Kasumi-1 (cell line): ENCODE data around the gene RASSF10.
A peak's percentile ranks its signal among the peaks of the same experiment; 100 is the strongest.

Experiments
- DNase-seq, 2 experiments: peaks; one replicate each; lab custom pipeline; 2025; lab: John Stamatoyannopoulos, UW

The RASSF10 gene

DNA sequence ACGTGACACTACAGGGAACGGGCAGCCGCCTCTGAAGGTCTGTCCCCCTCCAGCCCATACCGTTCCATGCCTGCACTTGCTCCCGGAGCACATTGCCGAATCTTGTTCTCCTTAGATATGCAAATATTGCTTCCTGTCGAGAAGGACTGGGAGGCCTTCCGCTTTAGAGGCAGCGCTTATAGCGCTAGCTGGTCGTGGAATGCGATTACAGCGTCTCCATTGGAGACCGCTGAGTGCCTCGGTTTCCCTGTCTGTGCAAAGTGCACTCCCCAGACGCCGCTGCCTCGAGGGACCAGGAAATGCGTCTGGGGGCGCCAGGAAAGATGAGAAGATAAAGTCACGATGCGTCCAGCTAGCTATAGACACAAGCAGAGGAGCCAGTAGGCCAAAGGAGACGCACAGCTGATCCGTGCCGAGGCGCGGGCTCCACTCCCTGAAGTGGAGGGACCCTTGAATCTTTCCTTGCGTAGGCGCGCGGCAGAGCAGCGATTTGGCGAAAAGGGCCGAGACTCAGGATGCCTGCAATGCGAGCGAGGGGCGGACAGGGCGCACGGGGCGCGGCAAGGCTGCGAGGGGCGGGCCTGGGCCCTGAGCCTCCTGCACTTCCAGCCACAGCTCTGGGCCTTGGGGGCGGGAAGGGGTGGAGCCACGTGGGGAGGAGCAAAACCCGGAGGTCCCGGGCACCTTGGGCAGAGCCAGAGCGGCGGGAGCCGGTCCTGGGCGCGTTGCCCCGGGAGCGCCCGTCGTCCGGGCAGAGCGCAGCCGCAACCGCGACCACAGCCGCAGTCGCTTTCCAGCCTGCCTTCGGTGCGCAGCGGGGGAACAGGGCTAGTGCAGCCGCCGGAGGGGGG, at the start of gene RASSF10:
RASSF10 (plus strand) TSS at position 692 of the 851 bp plus-strand sequence. CDS start 261 bp downstream, outside the sequence.
- no peak for DNase-seq

DNA sequence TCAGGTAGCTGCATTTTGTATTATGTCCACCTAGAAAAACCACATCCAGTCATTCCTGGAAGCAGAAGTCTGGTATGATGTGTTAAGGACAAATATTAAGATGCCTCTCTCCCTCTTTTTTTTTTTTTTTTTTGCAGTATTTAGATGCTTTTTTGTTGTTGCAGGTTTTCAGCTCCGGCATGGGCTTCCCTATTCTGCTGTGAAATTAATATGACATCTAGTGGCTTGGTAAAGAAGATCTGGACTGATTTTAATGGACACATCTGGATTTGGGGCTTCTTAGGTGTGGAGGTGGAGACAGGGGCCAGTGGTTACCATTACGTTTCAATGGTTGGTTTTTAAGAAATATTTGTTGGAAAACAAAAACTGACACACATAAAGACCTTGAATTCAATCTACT, 47.5 kb upstream of the RASSF10 start:
- DNase-seq: no peak

DNA sequence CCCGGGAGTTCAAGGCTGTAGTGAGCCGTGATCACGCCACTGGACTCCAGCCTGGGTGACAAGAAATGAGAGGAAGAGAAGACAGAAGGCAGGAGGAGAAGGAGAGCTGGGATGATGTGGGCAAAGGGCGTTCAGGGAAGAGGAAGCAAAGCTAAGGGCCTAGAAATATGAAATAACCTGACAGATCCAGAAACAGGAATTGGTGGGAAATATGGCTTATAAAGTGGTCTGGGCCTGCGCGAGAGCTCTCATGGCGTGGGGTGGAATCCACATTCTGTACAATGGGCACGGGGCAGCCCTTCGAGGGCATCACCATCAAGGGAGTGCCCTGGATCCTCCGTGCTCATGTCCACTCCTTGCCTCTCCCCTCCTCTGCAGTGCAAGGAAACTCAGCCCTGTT, 46.8 kb upstream of the RASSF10 start:
- peak; percentile 59 to 68 for DNase-seq

DNA sequence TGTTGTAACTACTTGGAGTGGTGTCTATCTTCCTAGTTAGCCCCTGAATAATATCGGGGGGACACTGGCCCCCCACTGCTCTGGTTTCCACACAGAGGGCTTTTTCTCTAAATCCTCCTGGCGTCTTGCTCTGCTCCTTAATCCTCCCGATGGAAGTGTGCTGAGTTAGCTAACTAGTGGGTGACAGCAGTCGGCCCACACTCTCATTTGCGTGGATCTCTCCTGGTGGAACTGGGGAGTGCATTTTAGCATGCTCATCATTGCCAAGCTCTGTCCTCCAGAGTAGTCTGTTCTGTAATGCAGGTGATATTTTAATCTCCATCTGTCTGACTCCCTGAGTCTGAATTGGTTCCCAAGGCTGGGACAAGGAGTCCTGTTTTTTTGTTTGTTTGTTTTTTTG, 46.1 kb upstream of the RASSF10 start:
- DNase-seq: no peak

DNA sequence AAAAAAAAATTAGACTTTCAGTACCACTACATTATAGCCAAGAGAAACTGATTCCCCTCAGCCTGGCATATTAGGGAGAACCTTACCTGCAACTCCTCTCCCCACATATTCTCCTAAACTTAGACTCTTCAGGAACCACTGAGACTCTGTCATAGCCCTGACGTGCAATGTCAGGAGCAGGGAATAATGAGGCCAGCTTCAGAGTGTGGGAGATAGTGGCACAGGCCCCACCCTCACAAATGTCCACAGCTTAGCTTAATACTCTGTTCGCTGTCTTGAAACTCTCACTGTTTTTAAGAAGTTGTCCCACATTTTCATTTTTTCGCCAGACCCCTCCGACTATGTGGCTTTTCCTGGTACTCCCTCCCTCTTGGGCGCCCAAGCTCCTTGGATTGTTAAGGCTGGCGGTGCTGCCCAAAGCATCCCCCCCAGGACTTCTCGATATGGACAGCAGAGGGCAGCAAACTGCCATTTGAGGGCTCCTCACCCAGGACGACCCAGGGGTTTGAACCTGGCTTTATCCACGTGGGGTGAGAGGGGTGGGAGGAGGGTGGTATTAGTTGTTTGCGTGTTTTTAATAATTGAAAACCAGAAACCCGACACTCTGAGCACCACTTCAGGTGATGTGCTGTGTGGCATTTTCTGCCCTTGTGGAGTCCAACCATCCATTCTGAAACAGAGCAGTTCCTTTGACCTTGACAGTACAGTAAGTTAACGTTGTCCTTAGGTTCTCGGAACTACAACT, 45.2 kb upstream of the RASSF10 start:
- DNase-seq: peak; percentile 44 to 52

DNA sequence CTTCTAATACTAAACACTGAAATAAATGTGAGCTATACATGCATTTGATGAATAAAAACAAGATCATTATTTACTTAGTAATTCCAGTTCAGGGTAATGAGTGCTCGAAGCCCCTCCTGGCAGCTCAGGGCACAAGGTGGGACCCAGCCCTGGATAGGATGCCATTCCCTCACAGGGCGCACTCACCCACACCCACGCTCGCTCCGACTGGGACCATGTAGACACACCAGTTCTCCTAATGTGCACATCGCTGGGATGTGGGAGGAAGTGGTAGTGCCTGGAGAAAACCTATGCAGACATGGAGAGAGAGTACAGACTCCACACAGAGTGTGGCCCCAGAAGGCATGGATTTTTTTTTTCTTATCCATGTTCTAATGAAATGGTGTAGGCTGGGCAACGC, 44.5 kb upstream of the RASSF10 start:
- no peak for DNase-seq

DNA sequence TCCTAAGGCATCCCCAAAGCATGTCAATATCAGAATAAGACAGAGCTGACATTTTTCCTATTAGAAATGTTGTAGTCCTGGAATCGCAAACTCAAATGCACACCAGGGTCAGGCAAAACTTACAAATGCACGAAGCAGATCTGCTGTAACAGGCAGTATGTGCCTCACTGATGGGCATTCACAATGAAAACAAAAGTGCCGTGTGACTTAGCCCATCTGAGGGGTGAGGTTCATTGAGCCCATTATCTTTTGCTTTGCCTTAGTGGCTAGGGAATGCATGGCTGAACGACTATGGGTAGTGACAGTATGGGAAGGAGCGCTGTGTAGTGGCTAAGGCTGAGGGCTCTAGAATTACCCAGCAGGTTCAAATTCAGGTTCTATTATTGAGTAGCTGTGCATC, 43.1 kb upstream of the RASSF10 start:
- no peak for DNase-seq

DNA sequence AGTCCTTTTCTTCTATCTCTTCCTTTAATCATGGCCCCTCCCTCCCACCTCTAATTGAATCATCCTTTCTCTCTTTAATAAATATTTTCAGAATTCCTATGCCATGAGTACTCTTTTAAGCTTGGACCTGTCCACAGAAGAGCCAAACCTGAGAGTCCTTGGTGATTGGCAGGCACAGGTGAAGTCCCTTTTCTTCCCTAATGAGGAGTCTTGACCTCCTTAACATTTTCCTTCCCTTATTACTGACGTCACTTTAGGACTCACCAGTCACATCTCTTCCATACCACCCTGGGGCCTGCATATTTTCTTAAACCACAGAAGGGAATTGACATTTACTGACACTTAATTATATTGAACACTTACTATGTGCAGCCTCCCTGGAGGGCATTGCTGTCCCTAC, 41.0 kb upstream of the RASSF10 start:
- no peak for DNase-seq

DNA sequence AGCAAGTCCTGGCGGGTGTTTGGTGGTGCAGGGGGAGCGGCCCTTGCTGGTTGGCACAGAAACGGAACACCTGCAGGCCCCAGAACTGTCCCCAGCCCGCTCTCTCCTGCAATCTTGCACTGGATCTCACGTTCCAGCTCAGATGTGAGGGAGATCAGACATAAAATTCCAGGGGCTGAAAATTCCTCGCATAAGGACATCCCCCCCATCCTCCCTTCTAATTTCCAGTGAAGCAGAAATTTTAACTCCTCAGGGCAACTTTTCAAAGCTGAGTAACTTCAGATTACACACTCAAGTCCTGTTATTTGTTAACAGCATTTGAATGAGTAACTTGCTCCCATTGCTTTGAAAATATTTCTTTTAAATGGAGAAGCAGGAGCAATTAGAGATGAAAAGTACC, 40.3 kb upstream of the RASSF10 start:
- DNase-seq: no peak

DNA sequence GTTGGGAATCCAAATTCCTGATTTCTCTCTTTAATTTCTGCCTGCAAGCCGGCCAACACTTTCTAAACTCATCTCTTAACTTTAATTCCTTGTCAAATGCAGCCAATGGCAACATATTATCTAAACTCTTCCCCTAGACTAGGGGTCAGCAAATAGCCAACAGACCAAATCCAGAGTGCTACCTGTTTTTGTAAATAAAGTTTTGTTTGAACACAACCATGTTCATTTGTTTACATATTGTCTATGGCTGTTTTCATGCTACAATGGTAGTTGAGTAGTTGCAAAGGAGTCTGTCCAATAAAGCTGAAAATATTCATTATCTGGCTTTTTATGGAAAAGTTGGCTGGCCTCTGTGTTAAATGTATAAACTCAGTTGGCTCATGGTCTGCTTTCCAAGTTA, 37.2 kb upstream of the RASSF10 start:
- DNase-seq: no peak

DNA sequence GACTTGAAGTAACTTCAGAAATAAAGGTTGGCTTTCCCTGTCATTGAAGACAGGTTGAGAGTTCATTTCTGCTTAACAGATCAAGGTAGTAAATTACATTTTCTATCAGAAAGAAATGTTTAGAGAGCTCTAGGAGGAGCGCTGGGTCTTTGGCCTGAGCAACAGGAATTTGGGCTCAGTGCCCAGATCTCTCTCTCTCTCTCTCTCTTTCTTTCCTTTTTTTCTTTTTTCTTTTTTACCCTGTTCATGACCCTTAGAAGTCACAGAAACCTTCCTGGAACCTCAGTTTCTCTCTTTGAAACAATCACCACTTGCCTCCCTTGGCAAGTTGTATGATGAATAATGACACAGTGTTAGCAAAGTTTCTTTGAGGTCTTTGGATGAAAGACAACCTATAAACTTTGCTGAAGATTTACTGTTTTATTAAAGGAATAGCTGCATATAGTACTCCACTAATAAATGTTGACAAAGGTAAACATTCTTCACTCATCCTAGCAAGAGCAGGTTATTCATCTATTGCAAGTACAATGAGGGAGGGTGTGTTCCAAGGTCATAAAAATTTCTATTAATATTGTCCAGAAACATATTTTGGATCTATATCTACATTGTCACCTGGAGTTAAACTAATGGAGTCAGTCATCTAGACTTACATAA, 35.5 kb upstream of the RASSF10 start:
- DNase-seq: no peak

DNA sequence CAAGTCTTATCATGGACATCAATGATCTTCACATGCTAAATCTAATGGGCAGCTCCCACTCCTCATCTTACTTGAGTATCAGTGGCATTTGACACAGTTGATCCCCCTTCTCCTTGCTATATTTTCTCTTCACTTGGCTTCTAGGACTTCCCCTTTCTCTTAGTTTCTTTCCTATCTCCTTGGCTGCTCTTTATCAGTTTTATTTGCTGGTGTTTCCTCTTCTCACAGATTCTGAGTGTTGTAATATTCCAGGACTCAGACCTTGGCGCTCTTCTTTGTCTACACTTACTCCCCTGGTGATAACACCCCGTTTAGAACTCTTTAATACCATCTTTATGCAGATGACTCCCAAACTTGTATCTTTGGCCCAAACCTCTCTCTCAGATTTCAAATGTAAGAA, 33.9 kb upstream of the RASSF10 start:
- DNase-seq: peak; percentile 15 to 33

DNA sequence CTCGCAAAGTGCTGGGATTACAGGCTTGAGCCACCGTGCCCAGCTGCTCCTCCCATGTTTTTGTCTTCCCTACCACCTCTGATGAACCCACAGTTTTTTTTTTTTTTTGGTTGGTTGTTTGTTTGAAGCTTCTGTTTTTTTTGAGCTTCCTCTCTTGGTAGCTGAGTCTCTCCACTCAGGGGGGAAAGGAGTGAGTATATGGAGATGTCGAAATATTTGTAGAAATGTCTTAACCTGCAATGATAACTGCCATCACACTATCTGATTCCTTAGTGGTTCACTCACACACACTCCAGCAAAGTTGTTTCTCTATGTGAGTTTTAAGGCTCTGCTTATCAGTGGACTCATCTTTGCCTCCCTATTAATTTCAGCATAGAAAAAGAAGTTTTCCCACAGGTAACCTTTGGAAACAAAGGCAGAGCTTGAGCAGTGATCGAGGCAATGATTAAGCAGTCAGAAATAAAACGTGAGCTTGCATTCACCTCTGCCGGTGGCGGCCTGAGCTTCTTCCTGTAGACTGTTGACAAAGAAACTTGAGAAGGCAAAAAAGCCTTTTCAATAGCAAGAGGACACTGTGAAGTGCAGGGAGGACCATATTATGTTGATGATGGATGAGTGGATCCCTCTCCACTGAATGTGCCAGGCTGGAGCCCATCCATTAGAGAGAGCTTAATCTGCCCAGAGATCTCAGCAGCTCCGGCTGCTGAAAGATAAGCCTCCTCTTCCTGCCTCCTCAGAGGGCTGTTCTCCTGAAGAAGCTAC, 29.0 kb upstream of the RASSF10 start:
- no peak for DNase-seq

DNA sequence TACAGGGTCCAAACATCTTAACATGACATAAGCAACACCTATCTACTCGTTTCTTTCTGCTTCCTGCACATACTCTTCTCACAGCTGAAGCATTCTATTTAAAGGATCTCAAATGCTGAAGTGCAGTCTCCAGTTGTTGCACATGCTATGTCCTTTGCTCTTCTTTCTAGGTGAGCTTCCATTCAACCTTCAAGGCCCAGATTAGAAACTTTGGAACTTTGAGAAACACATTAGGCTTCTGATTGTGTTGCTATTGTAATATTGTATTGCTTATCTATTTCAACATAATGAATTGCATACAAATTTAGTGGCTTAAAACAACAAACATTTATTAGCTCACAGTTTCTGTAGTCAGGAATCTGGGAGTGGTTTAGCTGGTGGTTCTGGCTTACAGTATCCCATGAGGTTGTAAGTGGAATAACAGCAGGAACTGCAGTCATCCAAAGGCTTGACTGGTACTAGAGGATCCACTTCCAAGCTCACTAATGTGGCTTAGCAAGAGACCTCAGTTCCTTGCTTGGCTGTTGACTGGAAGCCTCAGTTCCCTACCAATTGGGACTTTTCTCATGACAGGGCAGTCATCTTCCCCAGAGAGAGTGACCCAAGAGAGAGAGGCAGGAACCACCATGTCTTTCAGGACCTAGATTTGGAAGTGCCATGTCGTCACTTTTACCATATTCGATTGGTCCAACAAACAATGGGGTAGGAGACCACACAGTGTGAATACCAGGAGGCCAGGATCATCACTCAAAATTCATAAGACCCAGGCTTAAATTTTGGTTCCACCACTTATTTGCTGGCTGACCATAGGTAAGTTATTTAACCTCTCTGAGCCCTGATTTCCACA, 27.2 kb upstream of the RASSF10 start:
- no peak for DNase-seq

DNA sequence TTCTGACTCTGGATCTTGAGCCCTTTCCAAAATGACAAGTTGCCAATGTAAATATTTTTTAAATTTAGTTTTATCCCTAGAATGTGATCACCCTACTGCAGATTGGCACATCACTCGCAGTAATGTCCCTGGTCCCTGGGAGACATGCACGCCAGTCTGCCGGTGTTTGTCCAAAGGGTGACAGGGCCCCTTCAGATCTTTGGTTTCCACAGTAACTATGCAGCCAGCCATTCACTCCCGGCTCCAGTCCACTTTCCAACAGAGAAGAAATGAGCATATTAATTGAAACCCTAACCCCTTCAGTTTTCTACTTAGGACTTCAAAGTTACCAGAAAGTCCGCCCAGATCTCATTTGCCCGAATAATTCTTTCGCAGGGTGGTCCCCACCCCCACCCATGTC, 25.8 kb upstream of the RASSF10 start:
- DNase-seq: no peak

DNA sequence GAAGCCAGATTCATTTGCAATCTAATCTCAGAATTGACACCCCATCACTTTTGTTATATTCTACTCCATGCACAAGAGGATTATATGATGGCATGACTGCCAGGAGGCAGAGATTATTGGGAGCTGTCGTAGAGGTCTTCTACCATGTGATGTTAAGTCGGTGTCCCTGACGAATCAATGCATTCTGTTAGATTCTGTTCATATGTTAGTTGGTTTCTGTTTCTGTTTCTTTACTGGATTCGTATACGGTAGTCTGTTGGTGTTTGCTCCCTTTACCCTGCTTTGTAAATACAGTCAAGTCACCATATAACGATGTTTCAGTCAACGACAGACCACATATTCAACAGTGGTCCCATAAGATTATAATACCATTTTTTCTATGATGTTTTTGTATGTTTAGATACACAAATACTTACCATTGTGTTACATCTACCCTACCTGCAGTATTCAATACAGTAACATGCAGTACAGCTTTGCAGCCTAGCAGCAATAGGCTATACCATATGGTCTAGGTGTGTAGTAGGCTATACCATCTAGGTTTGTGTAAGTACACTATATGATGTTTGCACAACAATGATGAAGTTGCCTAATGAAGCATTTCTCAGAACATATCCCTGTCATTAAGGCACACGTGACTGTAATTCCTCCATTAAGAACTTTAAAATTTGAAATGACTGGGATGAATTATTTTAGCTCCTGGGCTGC, 22.8 kb upstream of the RASSF10 start:
- DNase-seq: no peak

DNA sequence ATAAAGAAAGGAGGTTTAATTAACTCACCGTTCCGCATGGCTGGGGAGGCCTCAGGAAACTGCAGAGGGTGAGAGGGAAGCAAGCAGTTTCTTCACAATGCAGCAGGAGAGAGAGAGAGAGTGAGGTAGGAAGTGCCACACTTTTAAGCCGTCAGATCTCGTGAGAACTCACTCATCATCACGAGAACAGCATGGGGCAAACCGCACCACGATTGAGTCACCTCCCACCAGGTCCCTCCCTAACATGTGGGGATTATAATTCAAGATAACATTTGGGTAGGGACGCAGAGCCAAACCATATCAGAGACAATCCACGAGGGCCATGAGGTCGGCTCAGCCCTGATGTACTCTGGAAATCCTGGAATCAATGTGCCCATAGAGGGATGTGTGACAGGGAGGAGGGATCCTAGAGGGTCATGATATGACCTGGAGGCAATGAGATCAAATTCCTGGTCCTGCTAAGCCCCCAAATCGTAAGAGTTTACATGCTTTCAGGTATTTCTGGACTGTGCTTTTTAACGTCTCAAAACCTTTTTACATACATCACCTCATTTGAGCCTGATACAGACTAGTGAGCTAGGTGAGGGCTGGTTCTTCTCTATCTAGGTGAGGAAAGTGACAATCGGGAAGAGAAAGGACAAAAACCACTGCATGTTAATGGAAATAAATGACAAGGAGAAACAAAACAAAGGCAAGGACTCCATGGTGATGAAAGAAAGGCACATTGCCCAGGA, 19.5 kb upstream of the RASSF10 start:
- no peak for DNase-seq

DNA sequence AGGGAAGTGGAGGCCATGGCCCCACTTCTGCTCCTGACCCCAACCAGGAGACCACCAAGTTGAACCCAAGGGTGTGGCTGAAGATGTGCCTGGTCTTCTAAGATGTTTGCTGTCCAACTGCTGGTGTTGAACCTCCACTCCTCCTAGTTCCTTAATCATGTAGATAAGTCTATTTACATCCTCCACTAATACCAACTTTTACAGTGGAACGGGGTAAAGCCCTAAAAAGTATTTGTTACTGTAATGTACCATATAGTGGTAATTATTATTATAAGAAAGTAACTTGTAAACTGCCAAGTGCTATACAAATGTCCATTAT, 19.0 kb upstream of the RASSF10 start:
- no peak for DNase-seq

DNA sequence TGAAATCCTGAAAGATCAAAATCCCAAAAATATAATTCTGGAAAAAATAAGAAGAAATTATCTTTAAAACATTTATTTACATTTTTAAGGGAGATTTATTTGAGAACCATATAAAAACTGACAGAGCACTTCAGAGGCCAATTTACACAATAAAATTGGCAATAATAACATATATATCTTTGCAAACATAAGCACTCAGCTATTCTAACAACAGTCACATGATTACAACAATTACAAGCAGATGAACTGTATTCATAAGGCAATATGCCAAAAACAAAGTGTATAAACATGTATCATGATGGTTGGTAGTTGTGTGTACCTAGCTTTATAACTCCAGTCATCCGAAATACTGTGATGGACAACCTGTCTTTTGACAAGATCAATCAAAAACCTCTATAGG, 17.7 kb upstream of the RASSF10 start:
- no peak for DNase-seq

DNA sequence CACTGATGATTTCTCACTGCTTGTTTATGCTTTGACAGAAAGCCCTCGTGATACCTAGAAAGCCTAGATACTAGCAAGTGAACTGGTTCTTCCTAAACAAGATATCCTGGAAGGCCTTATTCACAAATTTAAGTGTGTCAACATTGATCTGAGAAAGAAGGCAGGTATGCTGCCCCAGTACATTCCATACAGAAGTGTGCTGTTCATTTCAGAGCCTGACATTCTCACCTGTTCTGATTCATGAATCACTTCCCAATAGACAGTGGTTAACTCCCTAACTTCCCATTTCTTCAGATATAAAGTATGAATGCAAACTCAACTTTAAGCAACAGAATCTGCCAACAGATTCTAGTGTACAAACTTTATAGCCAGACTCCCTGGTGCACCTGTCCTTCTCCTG, 15.5 kb upstream of the RASSF10 start:
- no peak for DNase-seq
